ENCODE results near the gene PRICKLE2. TPM values are rescaled to one million over a fixed set of nuclear protein-coding genes. Genes with fewer than 3 reads are reported as not detected.

PRICKLE2 gene
- total RNA-seq, 1 experiment from 2014 or later = 1.5 TPM

GRCh38 chr3:64058566-64058965 is 166.7 kb downstream of the PRICKLE2 start:
- Histone ChIP-seq H3K4me3 (ENCODE audit: insufficient read depth, low read depth, low read length) (no peak overlapping the region), H3K27me3 (ENCODE audit: control insufficient read depth, insufficient read depth, low read length) (no peaks in the 10 kb centered on the region; the same call in 1 of the 2 replicates), H3K36me3 (replicated peaks; ENCODE audit: control insufficient read depth, insufficient read depth, low read length) (no peaks in the 10 kb centered on the region)
- no peak for DNase-seq

- no peaks in the 10 kb centered on the region; the same call in 1 of the 2 replicates for H3K27me3 ChIP-seq (ENCODE audit: control insufficient read depth, insufficient read depth, low read length)
- DNase-seq = no peak
- no peaks in the 10 kb centered on the region for H3K36me3 ChIP-seq (replicated peaks; ENCODE audit: control insufficient read depth, insufficient read depth, low read length)
- no peak overlapping the region for H3K4me3 ChIP-seq (ENCODE audit: insufficient read depth, low read depth, low read length)
Measured at GRCh38 chr3:64057231-64057630, 168.0 kb downstream of the PRICKLE2 start.

DNA sequence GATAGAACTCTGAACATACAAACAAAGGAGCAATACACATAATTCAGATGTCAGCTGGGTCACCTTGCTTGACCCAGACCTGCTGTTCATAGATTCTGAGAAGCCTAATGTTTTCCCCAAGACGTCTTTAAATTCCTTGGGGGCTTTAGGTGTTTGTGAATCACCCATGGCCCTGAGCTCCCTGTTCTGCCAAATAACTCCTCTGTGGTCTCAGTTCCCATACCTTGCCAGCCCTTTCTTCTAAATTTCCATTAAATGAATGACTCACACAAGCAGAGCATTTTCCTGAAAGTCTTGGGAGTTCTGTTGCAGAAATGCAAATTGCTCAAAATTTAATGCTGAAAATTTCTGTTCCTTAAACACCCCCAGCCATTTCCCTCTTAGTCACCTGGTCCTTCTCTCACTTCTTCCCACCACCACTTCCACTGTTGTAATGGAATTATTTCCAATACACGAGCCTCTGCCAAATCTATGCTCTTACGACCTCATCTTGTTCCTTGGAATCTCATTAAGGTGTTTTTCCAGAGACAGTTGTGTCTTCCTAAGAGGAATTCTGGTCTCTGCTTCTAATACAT is 168.6 kb downstream of the PRICKLE2 start:
- no peak for DNase-seq
- H3K36me3 ChIP-seq (replicated peaks; ENCODE audit: control insufficient read depth, insufficient read depth, low read length) = no peaks in the 10 kb centered on the region
- H3K4me3 ChIP-seq (ENCODE audit: insufficient read depth, low read depth, low read length) = no peak overlapping the region
- H3K27me3 ChIP-seq (ENCODE audit: control insufficient read depth, insufficient read depth, low read length) = no peaks in the 10 kb centered on the region

- Histone ChIP-seq H3K36me3 (replicated peaks; ENCODE audit: control insufficient read depth, insufficient read depth, low read length) (no peaks in the 10 kb centered on the region), H3K27me3 (ENCODE audit: control insufficient read depth, insufficient read depth, low read length) (no peaks in the 10 kb centered on the region), H3K4me3 (ENCODE audit: insufficient read depth, low read depth, low read length) (no peak overlapping the region)
- DNase-seq = no peak
Measured at GRCh38 chr3:64055076-64055475, 170.2 kb downstream of the PRICKLE2 start.

DNA sequence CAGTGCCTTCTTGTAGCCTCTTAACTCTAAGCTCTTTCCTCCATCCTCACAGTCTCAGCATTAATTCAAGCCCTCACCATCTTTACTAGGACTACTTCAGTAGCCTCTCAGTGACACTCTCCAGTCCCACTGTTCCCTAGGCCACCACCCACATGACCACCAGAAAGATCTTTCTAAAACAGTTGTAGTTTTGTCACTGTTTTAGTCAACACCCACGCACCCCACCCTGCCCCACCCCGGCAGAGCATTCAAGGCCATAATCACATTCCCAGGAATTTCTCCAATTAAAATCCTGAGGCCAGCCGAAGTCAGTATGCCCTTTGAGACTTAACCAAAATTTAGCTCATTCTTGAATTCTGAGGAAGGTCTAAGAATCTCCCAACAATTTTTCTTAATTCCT is 170.8 kb downstream of the PRICKLE2 start:
- H3K27me3 ChIP-seq (ENCODE audit: control insufficient read depth, insufficient read depth, low read length) = no peaks in the 10 kb centered on the region
- no peaks in the 10 kb centered on the region for H3K36me3 ChIP-seq (replicated peaks; ENCODE audit: control insufficient read depth, insufficient read depth, low read length)
- no peak overlapping the region for H3K4me3 ChIP-seq (ENCODE audit: insufficient read depth, low read depth, low read length)
- DNase-seq = no peak

- Histone ChIP-seq H3K36me3 (replicated peaks; ENCODE audit: control insufficient read depth, insufficient read depth, low read length) (no peaks in the 10 kb centered on the region), H3K4me3 (ENCODE audit: insufficient read depth, low read depth, low read length) (no peak overlapping the region), H3K27me3 (ENCODE audit: control insufficient read depth, insufficient read depth, low read length) (no peaks in the 10 kb centered on the region)
- DNase-seq = no peak
Measured at GRCh38 chr3:64053581-64053980, 171.7 kb downstream of the PRICKLE2 start.

DNA sequence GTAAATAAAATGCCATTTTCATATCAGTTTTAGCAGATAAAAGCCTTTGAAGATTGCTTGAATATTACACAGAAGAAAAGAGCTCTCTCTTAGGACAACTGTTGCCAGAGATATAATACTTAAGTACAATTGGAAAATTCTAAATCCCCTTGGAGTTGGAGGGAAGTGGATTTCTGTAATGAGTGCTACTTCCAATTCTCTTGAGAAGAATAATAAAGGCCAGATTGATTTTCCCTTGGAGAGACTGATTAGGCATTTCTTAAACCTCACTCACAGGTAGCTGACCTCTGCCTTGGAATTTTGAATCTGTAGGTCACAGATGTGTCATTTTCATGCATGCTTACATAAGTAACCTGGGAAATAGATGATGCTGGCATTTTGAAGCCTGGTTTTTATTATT is 172.1 kb downstream of the PRICKLE2 start:
- no peaks in the 10 kb centered on the region for H3K27me3 ChIP-seq (ENCODE audit: control insufficient read depth, insufficient read depth, low read length)
- no peak for DNase-seq
- H3K4me3 ChIP-seq (ENCODE audit: insufficient read depth, low read depth, low read length) = no peak overlapping the region
- H3K36me3 ChIP-seq (replicated peaks; ENCODE audit: control insufficient read depth, insufficient read depth, low read length) = no peaks in the 10 kb centered on the region

GRCh38 chr3:64049832-64050231 is 175.4 kb downstream of the PRICKLE2 start:
- peak; percentile 62 for DNase-seq
- H3K27me3 ChIP-seq (ENCODE audit: control insufficient read depth, insufficient read depth, low read length) = no peaks in the 10 kb centered on the region
- H3K36me3 ChIP-seq (replicated peaks; ENCODE audit: control insufficient read depth, insufficient read depth, low read length) = no peaks in the 10 kb centered on the region
- no peak overlapping the region for H3K4me3 ChIP-seq (ENCODE audit: insufficient read depth, low read depth, low read length)

DNA sequence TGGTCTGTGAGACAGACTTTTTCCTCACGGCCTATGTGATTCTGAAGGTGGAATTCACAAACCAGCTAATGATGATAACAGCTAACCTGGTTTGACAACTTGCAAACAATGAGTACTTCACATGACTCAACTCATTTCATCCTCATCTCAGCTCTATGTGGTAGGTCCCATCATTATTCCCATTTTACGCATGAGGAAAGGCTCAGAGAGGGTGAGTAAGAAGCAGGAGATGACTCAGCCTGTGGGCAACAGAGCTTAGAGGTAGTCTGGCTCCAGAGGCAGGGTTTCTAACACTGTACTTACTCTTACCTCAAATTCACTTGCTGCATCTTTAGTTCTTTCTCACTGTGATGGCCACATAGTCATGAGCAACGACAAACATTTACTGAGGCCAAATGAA is 176.1 kb downstream of the PRICKLE2 start:
- Histone ChIP-seq H3K4me3 (ENCODE audit: insufficient read depth, low read depth, low read length) (no peak overlapping the region), H3K36me3 (replicated peaks; ENCODE audit: control insufficient read depth, insufficient read depth, low read length) (no peaks in the 10 kb centered on the region), H3K27me3 (ENCODE audit: control insufficient read depth, insufficient read depth, low read length) (no peaks in the 10 kb centered on the region)
- no peak for DNase-seq

GRCh38 chr3:64048631-64049061 is 176.6 kb downstream of the PRICKLE2 start:
- no peak for DNase-seq
- Histone ChIP-seq H3K4me3 (ENCODE audit: insufficient read depth, low read depth, low read length) (no peak overlapping the region), H3K27me3 (ENCODE audit: control insufficient read depth, insufficient read depth, low read length) (no peaks in the 10 kb centered on the region), H3K36me3 (replicated peaks; ENCODE audit: control insufficient read depth, insufficient read depth, low read length) (no peaks in the 10 kb centered on the region)

- H3K36me3 ChIP-seq (replicated peaks; ENCODE audit: control insufficient read depth, insufficient read depth, low read length) = no peaks in the 10 kb centered on the region
- DNase-seq = no peak
- H3K4me3 ChIP-seq (ENCODE audit: insufficient read depth, low read depth, low read length) = no peak overlapping the region
- H3K27me3 ChIP-seq (ENCODE audit: control insufficient read depth, insufficient read depth, low read length) = no peaks in the 10 kb centered on the region
Measured at GRCh38 chr3:64047787-64048186, 177.5 kb downstream of the PRICKLE2 start.

DNA sequence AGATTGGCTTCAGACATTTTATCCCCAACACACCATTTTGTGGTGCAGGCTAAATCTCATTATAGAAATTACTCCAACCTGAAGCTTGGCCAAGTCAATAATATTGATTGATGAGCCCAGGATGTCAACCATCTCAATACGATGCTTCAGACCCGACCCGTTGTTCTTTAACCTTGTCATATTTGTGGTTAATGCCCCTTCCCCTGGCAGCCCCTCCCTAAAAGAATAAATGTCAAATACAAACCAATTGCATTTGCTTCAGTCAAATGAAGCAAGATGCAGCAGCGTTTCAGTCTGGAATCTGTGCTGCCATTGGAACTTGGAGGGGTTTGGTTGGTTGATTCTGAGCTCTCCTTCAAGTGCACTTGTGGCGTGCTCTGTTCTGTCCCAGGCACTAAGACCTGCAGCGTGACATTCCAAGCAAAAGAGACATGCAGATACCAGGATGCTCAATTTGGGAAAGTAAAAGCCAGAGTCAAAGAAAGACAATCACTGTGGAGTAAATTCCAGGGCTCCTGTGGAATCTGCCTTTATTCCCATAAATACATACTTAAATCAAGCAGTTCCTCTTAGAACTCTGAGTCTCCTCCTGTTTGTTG is 178.2 kb downstream of the PRICKLE2 start:
- Histone ChIP-seq H3K4me3 (ENCODE audit: insufficient read depth, low read depth, low read length) (no peak overlapping the region), H3K36me3 (replicated peaks; ENCODE audit: control insufficient read depth, insufficient read depth, low read length) (no peaks in the 10 kb centered on the region), H3K27me3 (ENCODE audit: control insufficient read depth, insufficient read depth, low read length) (no peaks in the 10 kb centered on the region)
- no peak for DNase-seq

DNA sequence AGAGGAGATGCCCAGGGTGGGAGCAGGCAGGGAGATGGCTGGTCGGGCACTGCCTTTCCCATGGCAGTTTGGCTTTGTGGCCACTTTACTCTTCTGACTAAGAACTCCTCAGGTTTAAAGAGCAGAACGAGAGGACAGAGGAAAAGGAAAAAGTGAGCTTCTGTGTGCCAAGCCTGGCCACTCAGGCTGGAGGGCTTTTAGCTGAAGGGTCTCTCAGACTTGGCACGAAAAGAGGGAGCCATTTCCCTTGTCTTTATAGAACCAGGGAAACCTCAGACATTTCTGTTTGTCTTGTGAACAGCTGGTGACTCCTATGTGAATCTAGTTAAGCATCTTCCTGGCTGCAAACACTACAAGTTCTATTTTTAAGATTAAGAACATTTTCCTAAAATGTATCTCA is 178.7 kb downstream of the PRICKLE2 start:
- no peaks in the 10 kb centered on the region for H3K27me3 ChIP-seq (ENCODE audit: control insufficient read depth, insufficient read depth, low read length)
- no peak overlapping the region for H3K4me3 ChIP-seq (ENCODE audit: insufficient read depth, low read depth, low read length)
- H3K36me3 ChIP-seq (replicated peaks; ENCODE audit: control insufficient read depth, insufficient read depth, low read length) = no peaks in the 10 kb centered on the region
- no peak for DNase-seq

GRCh38 chr3:64042952-64043351 is 182.3 kb downstream of the PRICKLE2 start:
- Histone ChIP-seq H3K36me3 (replicated peaks; ENCODE audit: control insufficient read depth, insufficient read depth, low read length) (no peaks in the 10 kb centered on the region), H3K4me3 (ENCODE audit: insufficient read depth, low read depth, low read length) (no peak overlapping the region), H3K27me3 (ENCODE audit: control insufficient read depth, insufficient read depth, low read length) (no peaks in the 10 kb centered on the region)
- no peak for DNase-seq
